22Rv1 (cell line): ENCODE measurements around the gene ABLIM2.

Source experiments
- ZFX ChIP-seq: fragments of 450-650 bp; IDR thresholded peaks from 2 replicates; pipeline ENCODE4 v1.6.1; 2017; ENCODE audit warnings: antibody characterized with exemption, borderline replicate concordance
- TF ChIP-seq, protein P1 (sequence below): fragments of 450-650 bp; IDR thresholded peaks from 2 replicates; pipeline ENCODE4 v1.5.1; 2017; ENCODE audit warnings: mild to moderate bottlenecking

DNA sequence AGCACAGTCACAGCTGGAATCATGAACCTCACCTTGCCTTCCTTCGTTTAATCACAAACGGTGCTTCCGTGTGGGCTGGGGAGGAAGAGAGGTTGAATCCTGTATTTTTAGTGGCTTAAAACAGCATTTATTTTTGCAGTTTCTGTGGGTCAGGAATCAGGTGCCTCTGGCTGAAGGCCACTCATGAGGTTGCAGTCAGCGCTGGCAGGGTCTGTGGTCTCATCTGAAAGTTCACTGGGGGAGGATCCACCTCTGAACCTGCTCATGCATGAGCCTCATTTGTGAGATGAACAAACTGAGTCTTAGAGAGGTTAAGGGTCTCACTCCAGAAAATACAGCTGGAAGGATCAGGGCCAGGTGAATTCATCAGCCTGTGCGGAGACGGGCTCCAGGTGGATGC, 17.1 kb upstream of the ABLIM2 start:
- TF ChIP-seq, protein P1, sequence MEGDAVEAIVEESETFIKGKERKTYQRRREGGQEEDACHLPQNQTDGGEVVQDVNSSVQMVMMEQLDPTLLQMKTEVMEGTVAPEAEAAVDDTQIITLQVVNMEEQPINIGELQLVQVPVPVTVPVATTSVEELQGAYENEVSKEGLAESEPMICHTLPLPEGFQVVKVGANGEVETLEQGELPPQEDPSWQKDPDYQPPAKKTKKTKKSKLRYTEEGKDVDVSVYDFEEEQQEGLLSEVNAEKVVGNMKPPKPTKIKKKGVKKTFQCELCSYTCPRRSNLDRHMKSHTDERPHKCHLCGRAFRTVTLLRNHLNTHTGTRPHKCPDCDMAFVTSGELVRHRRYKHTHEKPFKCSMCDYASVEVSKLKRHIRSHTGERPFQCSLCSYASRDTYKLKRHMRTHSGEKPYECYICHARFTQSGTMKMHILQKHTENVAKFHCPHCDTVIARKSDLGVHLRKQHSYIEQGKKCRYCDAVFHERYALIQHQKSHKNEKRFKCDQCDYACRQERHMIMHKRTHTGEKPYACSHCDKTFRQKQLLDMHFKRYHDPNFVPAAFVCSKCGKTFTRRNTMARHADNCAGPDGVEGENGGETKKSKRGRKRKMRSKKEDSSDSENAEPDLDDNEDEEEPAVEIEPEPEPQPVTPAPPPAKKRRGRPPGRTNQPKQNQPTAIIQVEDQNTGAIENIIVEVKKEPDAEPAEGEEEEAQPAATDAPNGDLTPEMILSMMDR: no peak
- no peak for TF ChIP-seq ZFX
